GM12878 (cell line): ENCODE results near the gene GRIK3.

Experiments used
- EGR1 ChIP-seq, 2 experiments: IDR thresholded peaks; 1 replicate in 1 of 2; 2 replicates in 1 of 2; pipeline ENCODE4 v1.6.1; 2011 to 2012; ENCODE audit warnings: low read depth in 2 of 2, low read length in 2 of 2, borderline replicate concordance in 1 of 2, mild to moderate bottlenecking in 1 of 2, moderate library complexity in 1 of 2
- TF ChIP-seq, protein P1 (sequence below), 3 experiments: IDR thresholded peaks in 2 of 3; conservative IDR thresholded peaks in 1 of 3; 2 replicates each; pipeline ENCODE4 v1.5.1; 2011; ENCODE audit warnings: low read depth in 3 of 3, low read length in 3 of 3, mild to moderate bottlenecking in 3 of 3, control low read depth in 2 of 3, moderate library complexity in 2 of 3, inconsistent platforms in 1 of 3, mixed read lengths in 1 of 3; ENCODE audit not compliant: control insufficient read depth in 2 of 3, insufficient read depth in 1 of 3; ENCODE audit errors: extremely low read depth in 1 of 3

GRCh38 chr1:37068260-37068659 is 33.9 kb upstream of the GRIK3 start:
- TF ChIP-seq EGR1 (IDR thresholded peaks at IDR 0.05; ENCODE audit: borderline replicate concordance in 1 of 2, low read depth in 2 of 2, low read length in 2 of 2): no peak
- TF ChIP-seq, protein P1, sequence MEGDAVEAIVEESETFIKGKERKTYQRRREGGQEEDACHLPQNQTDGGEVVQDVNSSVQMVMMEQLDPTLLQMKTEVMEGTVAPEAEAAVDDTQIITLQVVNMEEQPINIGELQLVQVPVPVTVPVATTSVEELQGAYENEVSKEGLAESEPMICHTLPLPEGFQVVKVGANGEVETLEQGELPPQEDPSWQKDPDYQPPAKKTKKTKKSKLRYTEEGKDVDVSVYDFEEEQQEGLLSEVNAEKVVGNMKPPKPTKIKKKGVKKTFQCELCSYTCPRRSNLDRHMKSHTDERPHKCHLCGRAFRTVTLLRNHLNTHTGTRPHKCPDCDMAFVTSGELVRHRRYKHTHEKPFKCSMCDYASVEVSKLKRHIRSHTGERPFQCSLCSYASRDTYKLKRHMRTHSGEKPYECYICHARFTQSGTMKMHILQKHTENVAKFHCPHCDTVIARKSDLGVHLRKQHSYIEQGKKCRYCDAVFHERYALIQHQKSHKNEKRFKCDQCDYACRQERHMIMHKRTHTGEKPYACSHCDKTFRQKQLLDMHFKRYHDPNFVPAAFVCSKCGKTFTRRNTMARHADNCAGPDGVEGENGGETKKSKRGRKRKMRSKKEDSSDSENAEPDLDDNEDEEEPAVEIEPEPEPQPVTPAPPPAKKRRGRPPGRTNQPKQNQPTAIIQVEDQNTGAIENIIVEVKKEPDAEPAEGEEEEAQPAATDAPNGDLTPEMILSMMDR (IDR thresholded peaks at IDR 0.05 in 2 of 3, conservative IDR thresholded peaks at IDR 0.05 in 1 of 3; ENCODE audit: control insufficient read depth in 2 of 3, extremely low read depth in 1 of 3, insufficient read depth in 1 of 3, low read depth in 3 of 3, low read length in 3 of 3): no peak
